GM11168 (cell line): ENCODE data around the gene RASSF5.
"Not testable (repeated sequence)": the region's sequence is repeated elsewhere in the genome, so short reads cannot be mapped to it uniquely, and the experiment has no call there.

Experiments
- in situ Hi-C: fragments of 300-500 bp; cut with MboI; formaldehyde crosslinking; loops from one replicate; pipeline ENCODE4 v1.12.0; 2022; ENCODE audit warnings: low sequenced_read_pairs; ENCODE audit not compliant: unreplicated experiment

The RASSF5 gene

DNA sequence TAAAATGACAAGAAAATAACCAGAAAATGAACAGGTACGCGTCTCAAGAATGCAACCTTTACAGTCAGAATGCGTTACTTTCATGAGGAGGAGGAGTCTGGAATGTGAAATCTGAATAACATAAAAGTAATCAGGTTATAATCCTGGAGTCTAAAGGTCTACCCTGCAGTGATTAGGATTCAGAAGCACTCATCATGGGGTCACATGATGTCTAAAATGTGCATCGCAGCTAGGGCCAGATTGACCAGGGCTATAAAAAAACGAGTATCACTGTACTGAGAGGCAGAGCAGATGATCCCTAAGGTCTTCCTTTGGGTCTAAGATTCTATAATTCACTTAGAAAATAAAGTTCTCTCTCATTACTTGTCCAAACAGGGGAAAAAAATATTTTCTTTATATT is 97.5 kb downstream of the RASSF5 start:
- in situ Hi-C loops: no loop called here

DNA sequence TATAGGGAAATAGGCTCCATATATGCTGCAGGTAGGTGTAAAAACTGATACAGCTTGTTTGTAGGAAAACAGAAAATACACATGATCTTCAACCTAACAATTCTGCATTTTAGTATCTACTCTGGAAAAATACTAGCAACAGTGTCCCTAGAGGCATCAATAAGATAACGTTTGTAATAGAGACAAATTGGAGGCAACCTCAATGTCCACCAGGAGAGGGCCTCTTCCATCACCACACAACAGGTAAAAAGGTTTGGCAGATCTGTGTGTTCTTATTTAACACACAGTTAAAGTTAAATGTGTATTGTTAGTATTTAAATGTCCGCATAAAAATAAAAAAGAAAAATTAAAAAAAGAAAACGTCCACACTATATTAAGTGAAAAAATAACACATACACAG is 99.5 kb downstream of the RASSF5 start:
- in situ Hi-C loops: no loop called here

DNA sequence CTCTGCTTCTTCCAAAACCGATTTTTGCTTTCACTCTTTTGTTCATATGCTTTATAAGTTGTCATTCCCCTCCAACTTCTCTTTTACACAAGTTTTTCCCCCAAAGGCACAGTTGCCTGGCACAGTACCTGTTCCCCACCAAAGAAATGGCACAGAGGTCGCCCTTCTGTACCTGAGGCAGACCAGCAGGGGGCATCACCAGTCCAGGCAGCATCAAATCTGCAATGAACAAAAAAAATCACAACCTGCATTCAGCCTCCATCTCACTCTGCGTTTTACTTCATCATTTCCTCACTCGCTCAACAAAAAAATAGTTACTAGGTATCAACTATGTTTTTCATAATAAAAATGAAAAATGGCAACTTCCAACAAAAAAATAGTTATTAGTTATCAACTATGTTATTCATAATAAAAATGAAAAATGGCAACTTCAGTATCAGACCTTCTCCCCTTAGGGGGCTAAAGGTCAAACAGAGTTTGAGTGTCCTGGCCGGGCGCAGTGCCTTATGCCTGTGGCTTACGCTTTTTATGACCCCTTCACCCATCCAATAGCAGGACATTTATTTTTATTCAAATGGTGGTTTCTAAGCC is 100.9 kb downstream of the RASSF5 start:
- in situ Hi-C loops: no loop called here

DNA sequence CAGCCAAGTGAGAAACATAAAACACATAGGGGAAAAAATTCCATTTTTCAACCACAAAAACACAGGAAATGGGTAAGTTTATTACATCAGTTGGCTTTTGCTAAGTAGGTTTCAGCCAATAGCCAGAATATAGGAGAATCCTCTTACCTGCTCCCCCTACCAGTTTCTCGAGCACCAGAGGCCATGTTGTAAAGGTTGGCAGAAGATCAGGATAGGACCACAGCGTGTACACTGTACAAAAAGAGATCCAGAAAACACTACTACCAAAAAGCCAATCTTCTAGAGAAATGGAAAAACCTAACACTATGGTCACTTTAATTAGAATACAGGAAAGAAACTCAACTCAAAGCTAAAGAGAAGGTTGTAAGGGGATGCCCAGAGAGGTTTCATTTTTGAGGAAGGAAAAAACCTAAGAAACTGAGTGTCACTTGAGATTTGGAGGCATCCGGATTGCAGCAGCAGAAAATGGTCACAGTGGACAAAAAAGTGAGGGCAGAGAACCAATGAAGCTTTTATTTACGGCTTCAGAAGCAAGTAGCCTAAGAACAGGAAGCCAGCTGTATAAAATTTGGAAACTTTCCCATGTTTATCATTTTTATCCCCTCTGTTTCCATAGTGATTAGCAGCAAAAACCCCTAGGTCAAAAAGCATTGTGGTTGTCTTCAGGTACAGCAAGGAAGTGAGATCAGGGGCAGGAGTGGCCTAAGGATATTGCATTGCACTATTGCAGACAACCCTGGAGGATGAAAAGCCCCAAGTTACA is 102.1 kb downstream of the RASSF5 start:
- in situ Hi-C loops: no loop called here

DNA sequence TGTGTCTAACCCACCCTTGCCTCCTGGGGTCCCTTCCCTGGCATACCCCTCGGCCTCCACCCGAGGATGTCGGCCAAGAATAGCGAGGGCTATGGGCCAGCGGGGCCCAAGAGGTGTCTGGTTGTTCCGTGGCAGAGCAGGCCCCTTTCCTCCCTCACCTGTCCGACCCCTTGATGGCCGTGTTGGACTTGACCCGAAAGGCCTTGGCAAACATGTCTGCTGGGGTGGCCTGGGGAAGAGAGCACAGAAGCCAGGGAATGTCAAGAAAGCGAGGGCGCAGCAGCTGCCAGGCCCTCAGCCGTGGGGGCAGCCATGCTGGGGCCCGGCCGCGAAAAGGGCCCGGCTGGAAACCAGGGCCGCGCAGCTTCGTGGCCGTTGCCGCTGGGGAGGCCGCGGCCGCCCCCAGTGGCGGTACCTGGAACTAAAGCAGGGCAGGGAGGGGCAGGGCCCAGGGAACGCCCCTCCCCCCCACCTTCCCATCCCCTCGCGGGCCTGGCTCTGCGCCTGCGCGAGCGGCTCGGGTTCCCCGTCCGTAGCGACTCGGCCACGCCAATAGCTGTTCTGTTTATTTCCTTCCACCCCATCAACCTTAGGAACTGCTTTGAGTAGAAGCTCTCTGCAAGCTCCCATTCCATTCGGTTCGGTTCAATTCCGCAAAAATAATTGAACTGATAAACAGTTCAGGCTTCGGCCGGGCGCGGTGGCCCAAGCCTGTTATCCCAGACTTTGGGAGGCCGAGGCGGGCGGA is 105.0 kb downstream of the RASSF5 start, which contains the start of gene EIF2D:
Gene EIF2D (minus strand): TSS at position 337 of the 748 bp plus-strand sequence. CDS start 123 bp downstream, at position 214.
- in situ Hi-C loops: no loop called here

DNA sequence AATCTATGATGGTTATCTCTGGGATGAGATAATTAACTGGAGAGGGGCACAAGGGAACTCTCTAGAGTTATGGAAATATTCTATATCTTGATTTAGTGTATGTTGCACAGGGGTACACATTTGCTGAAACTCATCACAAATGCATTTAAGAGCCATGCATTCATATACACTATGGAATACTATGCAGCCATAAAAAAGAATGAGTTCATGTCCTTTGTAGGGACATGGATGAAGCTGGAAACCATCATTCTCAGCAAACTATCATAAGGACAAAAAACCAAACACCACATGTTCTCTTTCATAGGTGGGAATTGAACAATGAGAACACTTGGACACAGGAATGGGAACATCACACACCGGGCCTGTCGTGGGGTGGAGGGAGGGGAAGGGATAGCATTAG is 119.1 kb downstream of the RASSF5 start:
- in situ Hi-C loops: not testable (repeated sequence)

DNA sequence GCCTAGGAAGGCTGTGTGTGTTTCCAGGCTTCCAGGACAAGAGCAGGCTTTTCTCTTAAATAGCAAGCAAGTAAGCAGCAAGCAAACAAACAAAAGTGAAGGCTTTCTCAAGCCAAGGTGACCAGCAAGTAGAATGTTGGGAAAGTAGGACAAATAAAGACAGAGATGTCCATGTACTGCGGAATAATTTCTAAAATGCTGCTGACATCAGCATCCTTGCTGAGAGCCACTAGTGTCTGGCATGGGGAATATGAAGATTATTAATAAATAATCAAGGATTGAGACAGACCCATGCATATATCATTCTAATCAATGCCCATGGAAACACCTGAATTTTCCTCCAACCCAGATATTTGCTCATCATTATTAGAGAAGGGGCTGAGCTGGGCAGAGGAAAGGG is 121.6 kb downstream of the RASSF5 start:
- in situ Hi-C loops: no loop called here

DNA sequence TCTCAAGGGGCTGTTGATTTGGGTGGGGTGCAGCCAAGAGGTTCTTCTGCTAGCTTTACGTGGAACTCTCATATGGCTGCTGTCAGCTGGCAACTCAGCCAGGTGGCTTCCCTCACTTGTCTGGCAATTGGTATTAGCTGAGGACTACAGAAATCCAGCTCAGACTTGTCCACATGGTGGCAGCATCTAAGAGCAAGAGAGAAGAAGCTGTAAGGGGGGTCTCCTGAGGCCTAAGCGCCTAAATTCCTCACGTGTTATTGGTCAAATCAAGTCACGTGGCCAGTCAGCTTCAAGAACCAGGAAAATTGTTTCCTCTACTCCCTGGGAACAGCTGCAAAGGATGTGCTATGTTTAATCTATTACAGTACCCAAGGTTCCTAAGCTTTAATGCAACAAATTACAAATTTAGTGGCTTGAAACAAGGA is 123.8 kb downstream of the RASSF5 start:
- in situ Hi-C loops: no loop called here

DNA sequence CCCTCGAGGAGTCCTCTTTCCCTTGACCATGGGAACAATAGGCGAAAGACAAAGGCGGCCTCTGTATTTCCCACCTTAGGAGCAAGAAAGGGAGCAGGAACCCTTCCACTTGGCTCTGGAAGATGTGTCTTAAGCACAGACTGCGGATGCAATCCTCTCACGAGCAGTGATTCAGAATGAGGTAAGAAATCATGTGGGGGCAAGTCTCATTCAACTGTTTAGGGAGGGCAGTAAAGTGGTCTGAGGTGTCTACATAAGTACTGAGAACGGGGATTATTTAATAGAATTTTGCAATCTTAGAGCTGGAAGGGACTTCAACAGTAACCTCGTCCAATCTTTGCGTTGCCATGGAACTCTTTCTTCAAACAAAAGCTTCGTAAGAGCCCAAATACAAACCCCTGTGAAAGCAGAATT is 126.4 kb downstream of the RASSF5 start:
- in situ Hi-C loops: no loop called here

DNA sequence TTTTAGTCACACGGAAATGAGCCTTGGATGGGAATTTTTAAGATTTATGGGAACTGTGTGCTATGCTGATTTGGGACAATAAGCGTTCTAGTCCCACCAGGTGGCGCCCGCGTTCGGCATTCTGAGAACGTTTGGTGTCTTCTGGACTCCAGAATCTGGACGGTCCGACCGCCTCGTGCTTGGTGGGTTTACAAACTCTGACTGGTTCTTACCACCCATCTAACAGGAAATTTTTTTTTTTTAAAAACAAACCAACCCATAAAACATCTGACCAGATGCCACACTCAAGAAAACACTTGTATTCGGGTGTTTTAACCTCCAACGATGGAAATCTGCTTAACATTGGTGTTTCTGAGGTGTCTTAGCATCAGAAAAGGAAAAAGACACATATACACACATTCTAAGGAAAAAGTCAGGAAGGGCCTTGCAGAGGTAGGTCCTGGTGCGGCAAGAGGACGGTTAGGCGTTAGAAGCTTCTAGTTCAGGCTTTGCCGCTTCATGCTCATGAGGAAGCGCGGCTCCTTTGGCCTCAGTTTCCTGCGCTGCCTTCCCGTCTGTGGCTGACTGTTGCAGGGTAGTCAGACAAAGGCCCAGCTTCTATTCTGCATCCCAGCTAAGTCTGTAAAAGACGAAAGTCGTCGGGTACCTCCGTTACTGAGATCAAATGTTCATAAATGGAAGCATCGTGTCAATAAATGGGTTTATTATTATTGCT is 127.2 kb downstream of the RASSF5 start:
- in situ Hi-C loops: no loop called here

DNA sequence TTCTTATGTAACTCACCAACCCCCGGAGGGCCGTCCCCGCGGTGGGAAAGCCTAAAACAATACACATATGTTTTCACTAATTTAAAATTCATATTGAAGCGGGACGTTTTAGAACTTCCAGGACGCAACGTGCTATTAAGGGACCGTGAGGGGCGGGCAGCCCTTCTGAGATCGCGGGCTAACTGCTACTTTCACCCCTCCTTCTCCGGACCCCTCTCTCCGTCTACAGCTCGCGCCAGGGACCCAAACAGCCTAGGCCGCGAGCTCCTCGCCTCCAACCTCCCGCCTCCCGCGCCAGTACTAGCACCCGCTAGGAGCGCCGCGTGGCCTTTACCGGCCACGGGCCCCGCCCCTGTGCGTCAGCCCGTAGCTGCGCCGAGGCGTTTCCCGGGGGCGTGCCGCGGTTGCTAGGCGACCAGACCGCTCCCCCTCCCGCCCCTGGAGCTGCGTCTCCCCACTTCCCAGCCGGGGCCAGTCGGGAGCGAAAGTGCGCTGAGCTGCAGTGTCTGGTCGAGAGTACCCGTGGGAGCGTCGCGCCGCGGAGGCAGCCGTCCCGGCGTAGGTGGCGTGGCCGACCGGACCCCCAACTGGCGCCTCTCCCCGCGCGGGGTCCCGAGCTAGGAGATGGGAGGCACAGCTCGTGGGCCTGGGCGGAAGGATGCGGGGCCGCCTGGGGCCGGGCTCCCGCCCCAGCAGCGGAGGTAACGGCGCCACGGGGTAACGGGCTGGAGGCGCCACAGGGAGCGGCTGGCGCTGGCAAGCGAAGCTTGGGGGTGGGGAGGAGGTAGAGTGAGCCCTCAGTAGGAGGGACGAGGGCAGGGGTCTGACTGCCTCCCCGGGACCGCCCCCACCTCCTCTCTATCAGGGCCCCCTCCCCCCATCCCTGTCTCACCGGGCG is 128.0 kb downstream of the RASSF5 start, which contains the start of gene DYRK3:
Gene DYRK3 (plus strand): TSS at position 457 of the 898 bp plus-strand sequence. CDS start 168 bp downstream, at position 625.
- in situ Hi-C loops: no loop called here

DNA sequence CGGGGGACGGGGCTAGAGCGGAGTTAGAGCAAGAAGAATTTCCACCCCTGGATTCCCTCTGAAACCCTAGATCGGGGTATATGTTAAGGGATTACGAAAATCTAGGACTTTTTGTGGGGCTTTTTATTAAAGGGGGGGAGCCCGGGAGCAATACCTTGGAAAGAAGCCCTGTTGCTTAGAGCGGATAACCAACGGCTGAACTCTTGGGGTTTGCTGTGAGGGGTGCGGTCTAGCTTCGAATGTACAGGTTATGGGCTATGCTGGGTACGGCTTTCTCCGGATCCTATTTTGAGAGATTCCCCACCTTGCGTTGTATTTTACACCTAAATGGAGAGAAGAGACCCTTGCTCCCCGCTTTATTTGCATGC is 128.6 kb downstream of the RASSF5 start:
- in situ Hi-C loops: no loop called here

DNA sequence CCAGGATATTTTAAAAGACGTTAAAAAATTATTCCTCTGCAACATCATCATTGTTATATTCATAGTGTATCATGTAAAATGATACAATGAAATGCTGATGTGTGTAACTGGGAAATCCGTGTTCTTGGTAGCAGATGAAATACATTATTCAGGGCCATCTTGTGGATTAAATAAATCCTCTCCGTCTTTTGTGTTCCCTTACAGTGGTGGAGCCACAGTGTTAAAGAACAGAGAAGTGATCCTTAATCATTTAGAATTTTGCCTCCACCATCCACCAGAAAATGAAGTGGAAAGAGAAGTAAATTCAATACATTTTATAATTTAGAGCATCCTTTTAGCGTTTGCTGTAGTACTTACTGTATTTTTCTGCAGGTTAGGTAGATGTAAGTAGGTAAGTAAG is 129.3 kb downstream of the RASSF5 start:
- in situ Hi-C loops: no loop called here

DNA sequence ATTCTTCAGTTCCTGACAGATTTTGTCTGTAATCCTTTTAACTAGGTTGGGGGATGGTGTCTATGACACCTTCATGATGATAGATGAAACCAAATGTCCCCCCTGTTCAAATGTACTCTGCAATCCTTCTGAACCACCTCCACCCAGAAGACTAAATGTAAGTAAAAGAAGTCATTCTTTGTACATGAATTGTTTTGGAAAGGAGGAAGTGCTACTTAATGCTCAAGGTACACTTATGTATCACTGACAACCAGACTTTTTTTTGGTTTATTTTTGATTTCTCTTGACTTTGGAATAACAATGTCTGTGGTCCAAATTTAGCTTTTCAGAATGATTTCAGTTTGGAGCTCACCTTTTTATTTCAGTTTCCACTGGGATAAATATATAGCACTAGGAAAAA is 130.3 kb downstream of the RASSF5 start:
- in situ Hi-C loops: no loop called here
